GM12891 (cell line): ENCODE measurements around the gene STYXL1.

Experiments used
- PAX5 ChIP-seq: IDR thresholded peaks from 2 replicates; pipeline ENCODE4 v1.6.1; 2011; ENCODE audit warnings: low read length, moderate library complexity, mild to moderate bottlenecking; ENCODE audit not compliant: insufficient read depth, severe bottlenecking
- POLR2A ChIP-seq: IDR thresholded peaks from 2 replicates; pipeline ENCODE4 v1.6.1; 2011; ENCODE audit warnings: low read depth, low read length, control low read depth
- POLR2AphosphoS5 ChIP-seq: IDR thresholded peaks from 2 replicates; pipeline ENCODE4 v1.6.1; 2011; ENCODE audit warnings: low read depth, low read length, control low read depth
- SPI1 ChIP-seq: IDR thresholded peaks from 2 replicates; pipeline ENCODE4 v1.6.1; 2011; ENCODE audit warnings: low read depth, low read length, control low read depth
- TAF1 ChIP-seq: IDR thresholded peaks from 2 replicates; pipeline ENCODE4 v1.6.1; 2011; ENCODE audit warnings: low read depth, low read length, control low read depth

DNA sequence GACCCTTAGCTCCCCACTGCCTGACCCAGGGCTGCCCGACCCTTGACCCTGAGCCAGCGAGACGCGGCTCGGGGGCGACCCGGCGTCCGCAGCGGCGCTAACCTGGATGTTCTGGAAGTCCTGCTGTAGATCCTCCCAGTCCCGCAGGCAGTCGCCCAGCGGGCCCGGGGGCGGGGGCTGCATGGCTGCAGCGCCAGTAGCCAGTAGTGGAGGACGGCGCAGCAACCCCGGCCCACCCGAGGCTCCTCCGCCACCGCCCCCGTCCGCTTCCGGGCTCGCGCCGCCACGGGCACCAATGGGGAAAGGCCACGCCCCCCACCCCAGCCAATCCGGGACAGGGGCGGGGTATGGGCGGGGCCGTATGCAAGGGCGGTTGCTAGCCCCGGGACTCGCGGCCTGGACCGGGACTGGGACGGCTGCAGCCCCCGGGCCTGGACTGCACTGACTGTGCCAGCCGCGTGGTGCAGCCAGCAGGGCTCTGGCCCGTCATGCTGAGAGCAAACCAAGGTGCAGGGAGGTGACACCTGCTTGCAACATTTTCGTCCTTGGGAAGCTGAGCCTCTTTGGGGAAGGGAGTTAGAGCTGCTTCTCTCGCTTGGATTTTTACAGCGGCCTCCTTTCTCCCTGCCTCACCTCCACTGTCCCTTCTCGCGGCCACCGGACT lies 53.3 kb downstream of the STYXL1 start, which contains the start of gene TMEM120A:
- TF ChIP-seq POLR2A (peak; percentile 65; the same call in 1 of the 2 replicates), TAF1 (no peak), POLR2AphosphoS5 (0 out of 2 replicates have a peak, but pooled peaks have one; percentile 44), PAX5 (peak; percentile 39), SPI1 (no peak)
